HCT116 (cell line): ENCODE data around the gene SEC24D.

Experiments
- ATF3 ChIP-seq: IDR thresholded peaks from 2 replicates; pipeline ENCODE4 v1.6.1; 2012
- CBX3 ChIP-seq: IDR thresholded peaks from 2 replicates; pipeline ENCODE4 v1.6.1; 2012; ENCODE audit warnings: low read depth
- CTCF ChIP-seq, 3 experiments: fragments of 200-600 bp in 1 of 3; sonication (generic) in 1 of 3; IDR thresholded peaks in 2 of 3; conservative IDR thresholded peaks in 1 of 3; 2 replicates each; pipeline ENCODE4 v1.5.1; 2012 to 2017; ENCODE audit warnings: low read depth in 2 of 3, low read length in 2 of 3, antibody characterized with exemption in 1 of 3, borderline replicate concordance in 1 of 3, control low read depth in 1 of 3, mild to moderate bottlenecking in 1 of 3, mixed read lengths in 1 of 3, mixed run types in 1 of 3, moderate library complexity in 1 of 3; ENCODE audit not compliant: insufficient read depth in 1 of 3
- EGR1 ChIP-seq: IDR thresholded peaks from 2 replicates; pipeline ENCODE4 v1.6.1; 2012; ENCODE audit warnings: low read depth
- ELF1 ChIP-seq: IDR thresholded peaks from 2 replicates; pipeline ENCODE4 v1.6.1; 2012; ENCODE audit warnings: low read depth, borderline replicate concordance
- EZH2 ChIP-seq: fragments of 200-600 bp; sonication (generic); IDR thresholded peaks from 2 replicates; pipeline ENCODE4 v1.6.1; 2017; ENCODE audit warnings: antibody characterized with exemption, mixed run types
- MAX ChIP-seq: IDR thresholded peaks from 2 replicates; pipeline ENCODE4 v1.6.1; 2012
- POLR2A ChIP-seq: IDR thresholded peaks from 2 replicates; pipeline ENCODE4 v1.7.0; 2011; ENCODE audit warnings: borderline replicate concordance; ENCODE audit not compliant: insufficient read depth, insufficient read length; ENCODE audit errors: extremely low read depth
- POLR2AphosphoS5 ChIP-seq: IDR thresholded peaks from 2 replicates; pipeline ENCODE4 v1.6.1; 2011; ENCODE audit warnings: mild to moderate bottlenecking, low read depth, low read length, moderate library complexity
- REST ChIP-seq: IDR thresholded peaks from 2 replicates; pipeline ENCODE4 v1.6.1; 2012; ENCODE audit warnings: low read depth
- SIN3A ChIP-seq: IDR thresholded peaks from 2 replicates; pipeline ENCODE4 v1.6.1; 2012; ENCODE audit warnings: low read depth
- TCF7L2 ChIP-seq: IDR thresholded peaks from 2 replicates; pipeline ENCODE4 v1.7.0; 2011; ENCODE audit warnings: borderline replicate concordance, inconsistent platforms; ENCODE audit not compliant: insufficient read depth, insufficient read length; ENCODE audit errors: extremely low read depth

- TF ChIP-seq CTCF (IDR thresholded peaks at IDR 0.05 in 2 of 3, conservative IDR thresholded peaks at IDR 0.05 in 1 of 3; ENCODE audit: borderline replicate concordance in 1 of 3, insufficient read depth in 1 of 3, low read depth in 2 of 3, low read length in 2 of 3): no peak
- TF ChIP-seq ELF1: no peak
- no peak for TF ChIP-seq POLR2AphosphoS5
- no peak for TF ChIP-seq POLR2A
- TF ChIP-seq MAX: no peak
- no peak for TF ChIP-seq REST
- no peak for TF ChIP-seq EGR1
- TF ChIP-seq TCF7L2: no peak
- TF ChIP-seq SIN3A: no peak
- no peak for TF ChIP-seq CBX3
- TF ChIP-seq EZH2: no peak
- TF ChIP-seq ATF3: no peak
These were observed 112.6 kb downstream of the SEC24D start for GRCh38 chr4:118723369-118723768.
